Fibroblast of skin of left biceps (primary cell): ENCODE results near the gene PAX4.

ENCODE experiments used
- DNase-seq, 2 experiments: peaks; one replicate each; pipeline ENCODE4 v3.0.0-alpha.2; 2013; ENCODE audit warnings: low read depth in 2 of 2

The PAX4 gene

DNA sequence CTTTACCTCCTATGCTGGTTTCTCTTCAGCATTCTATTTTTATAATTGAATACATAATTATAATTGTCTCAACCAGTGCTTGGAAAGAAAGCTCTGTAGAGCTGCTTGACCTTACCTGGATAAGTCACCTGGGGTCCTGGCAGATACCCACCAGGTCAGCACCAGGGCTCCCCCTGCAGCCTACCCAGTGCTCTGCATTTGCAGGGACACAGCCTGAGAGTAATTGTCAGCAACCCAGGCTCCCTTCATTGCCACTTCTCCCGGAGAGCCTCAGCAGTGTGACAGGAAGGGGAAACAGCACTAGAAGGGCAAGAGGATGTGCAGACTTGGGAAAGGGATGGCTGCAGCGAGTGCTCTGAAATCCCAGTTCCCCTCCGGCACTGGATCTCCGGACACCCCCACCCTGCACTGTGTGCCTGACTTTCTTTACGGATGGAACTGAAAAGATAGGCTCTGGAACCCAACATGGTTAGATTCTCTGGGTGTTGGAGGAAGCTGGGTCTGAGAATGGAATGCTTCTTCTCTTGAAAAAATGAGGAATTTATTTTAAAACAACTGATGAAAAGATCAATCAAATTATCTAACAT lies 11.4 kb upstream of the PAX4 start:
- no peak for DNase-seq

DNA sequence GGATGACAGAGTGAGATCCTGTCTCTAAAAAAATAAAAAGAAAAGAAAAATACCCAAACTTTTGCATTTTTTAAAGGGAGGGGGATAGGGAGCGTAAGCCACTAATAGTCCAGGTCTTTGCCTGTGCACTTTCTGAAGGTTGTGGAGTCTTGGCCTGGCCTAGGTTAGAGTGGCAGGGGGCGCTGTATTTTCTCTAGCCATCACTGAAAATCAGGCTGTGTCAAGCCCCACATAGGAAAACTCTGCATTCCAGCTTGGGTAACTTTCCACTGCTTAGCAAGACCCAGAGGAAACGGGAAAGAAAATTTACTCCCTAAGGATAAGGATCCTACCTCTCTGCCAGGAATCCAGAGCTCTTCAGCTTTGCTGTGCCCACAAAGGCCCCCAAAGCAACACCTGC lies 10.5 kb upstream of the PAX4 start:
- no peak for DNase-seq

DNA sequence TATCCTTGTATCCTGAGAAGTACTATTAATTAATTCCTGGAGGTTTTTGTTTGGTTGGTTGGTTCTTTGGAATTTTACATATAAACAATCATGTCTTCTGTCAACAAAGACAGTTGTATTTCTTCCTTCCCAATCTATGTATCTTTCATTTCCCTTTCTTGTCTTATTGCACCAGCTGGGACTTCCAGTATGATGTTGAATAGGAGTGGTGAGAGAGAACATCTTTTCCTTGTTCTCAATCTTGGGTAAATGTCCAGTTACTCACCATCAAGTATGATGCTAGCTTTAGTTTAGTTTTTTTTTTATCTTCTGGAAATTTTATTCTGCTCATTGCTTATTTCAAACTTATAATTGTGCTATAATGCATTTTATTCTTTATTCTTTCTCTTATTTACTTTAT lies 7.4 kb upstream of the PAX4 start:
- DNase-seq = no peak

DNA sequence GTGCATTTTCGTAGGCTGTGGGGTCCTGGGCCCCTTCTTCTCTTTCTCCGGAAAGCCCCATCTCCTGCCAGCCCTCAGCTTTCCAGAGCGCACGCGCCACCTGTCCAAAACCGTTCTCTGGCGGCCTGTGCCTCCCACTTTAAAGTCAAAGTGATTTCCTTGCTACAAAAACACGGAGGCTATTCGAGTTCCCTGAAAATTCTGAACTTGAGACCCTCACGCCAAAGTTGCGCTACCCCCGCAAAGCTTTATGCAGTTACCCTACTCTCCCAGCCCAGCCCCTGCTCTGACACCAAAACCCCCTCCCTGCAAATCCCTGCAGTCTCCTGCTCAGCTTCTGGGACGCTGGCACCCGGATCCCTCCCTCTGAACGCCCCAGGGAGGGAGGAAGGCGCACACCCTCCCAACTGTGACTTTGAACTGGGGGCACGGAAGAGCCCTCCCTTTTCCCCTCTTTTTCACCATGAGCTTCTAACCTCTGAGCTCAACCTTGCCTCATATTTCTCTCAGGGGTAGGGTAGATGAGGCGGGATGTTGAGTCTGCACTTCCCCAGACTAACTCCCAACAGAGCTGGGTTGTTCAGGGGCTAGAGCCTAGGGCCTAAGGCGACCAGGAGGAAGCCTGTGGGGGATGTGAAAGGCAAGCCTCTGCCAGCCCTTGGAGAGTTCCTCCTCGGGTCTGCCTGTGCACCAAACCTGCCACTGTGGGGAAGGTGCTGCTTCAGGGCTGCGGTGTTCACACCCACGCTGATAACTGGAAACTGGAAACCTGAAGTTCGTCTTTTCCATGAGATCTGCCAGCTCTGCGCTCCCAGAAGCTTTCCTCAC lies 2.7 kb upstream of the PAX4 start:
- no peak for DNase-seq

DNA sequence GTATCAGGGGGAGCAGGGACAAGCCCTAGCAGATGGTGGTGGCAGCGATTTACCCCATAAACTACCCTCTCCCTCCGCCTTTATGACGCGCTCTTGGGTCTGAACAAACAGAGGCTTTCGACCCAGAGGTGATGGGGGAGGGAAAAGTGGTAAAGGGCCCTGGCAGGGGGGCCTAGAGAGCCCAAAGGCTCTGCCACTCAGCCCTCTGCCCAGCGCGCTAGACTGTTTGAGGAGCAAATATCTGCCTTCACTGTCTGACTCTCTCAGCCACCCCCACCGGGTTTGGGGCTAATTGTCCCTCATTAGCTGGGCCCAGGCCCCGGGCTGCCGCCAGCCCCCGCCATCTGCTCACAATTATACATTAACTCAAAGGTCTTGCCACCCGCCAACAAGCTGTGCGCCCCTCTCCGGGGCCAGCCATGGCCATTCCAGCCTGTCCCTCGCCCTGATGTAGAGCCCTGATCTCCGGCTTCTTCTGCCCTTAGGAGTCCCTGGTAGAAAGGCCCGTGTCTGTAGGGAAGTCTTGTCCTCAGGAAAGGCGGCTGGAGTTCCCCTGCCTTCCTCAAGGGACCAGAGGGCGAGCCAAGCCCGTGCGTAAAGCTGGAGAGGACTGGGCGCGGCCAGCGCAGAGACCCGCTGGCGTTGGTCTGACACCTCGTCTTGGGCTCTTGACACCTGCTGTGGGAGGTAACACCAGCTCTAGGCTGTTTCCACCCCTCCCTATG lies 1.9 kb upstream of the PAX4 start:
- DNase-seq = no peak

DNA sequence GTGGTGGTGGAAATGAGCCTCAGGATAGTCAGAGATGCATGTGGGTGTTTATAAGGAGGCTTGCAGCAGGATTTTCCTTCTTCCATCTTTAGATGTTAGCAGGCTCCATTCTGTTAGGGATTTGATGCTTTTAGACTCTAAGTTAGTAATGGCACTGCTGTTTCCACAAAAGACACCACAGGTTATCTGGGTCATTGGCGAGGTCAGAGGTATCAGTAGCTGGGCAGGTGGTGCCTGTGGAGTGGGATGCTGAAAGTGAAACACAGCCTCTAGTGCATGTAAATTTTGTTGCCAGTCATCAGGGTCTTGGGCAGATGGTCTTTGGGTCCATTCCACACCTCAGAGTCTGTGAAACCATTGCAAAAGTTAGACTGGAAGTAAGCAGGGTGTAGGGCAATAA lies 833 bp upstream of the PAX4 start:
- no peak for DNase-seq

DNA sequence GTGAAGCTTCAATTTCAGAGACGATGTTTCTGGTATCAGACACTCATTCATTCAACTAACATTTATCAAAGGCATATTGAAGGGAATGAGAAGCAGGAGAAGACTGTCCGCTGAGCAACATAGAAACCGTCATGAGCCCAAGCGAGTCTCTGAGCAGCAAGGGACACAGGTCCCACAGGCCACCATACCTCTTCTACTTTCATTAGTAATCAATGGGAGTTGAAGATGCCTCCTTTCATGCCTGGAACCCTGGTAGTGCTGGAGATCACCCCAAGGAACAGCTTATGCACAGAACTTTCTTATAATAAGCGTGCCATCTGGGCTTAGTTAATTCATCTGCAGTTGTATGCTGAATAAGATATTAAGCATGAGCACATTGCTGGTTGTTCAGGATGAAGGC lies 1.2 kb downstream of the PAX4 start:
- DNase-seq = no peak

DNA sequence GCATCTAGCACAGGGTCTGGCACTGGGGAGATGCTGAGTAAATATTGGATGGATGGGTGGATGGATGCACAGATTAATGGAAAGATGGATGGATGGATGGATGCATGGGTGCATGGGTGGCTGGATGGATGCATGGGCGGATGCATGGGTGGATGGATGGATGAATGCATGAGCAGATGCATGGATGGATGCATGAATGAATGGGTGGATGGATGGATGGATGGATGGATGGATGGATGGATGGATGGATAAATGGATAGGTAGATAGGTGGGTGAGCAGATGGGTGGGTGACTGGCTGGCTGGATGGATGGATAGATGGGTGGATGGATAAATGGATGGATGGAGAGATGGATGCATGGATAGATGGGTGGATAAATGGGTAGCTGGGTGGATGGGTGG lies 5.7 kb downstream of the PAX4 start:
- DNase-seq = no peak

DNA sequence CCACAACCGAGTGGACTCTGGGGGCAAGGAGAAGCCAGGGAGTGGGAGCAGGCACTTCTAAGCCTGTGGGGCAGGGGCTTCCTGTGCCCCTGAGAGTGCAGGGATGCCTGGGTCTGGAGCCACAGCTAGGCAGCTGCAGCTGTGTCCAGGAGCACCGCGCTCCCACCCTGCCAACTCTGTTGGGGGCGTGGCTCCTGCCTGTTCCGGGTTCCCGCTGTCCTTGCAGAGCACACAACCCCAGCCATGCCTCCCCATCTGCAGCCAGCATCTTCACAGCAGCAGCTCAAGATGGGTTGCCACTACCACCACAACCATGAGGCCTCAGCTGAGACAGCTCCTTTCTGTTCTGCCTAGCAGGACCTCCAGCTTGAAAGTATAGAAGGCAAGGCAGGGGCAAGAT lies 8.6 kb downstream of the PAX4 start:
- DNase-seq = no peak

DNA sequence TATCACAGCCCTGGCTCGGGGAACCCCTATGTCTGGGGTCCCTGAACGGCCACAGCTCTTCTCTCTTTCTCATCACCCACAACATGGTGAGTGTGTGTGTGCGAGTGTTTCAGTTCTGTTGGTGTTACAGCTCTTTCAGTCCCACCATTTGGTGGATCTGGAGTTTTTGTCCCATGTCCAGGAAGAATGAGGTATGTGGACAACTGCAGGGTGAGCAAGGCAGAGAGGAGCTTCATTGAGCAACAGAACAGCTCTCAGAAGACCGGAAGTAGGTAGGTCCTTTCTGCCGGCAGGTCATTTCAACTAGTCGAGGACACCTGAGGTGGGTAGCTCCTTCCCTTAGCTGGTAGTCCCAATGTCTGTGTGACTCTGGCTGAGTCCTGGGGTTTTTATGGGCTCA lies 9.5 kb downstream of the PAX4 start:
- DNase-seq = no peak

DNA sequence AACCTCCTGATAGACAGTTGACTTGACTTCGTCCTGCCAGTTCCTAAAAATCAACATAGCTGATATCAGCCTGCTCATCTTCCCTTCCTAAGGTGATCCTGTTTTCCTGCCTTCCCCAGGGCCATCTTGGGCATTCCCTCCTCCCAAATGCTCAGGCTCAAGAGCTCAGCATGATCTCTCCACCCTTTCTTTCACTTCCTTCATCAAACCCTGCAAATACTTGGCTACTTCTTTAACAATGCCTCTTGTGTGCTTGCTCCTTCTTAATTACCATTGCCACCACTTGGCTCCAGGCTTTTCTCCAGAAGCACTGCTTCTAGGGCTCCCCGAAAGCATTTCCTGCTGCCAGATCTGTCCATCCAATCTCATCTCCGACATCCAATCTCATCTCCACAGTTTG lies 17.1 kb downstream of the PAX4 start:
- DNase-seq = no peak

DNA sequence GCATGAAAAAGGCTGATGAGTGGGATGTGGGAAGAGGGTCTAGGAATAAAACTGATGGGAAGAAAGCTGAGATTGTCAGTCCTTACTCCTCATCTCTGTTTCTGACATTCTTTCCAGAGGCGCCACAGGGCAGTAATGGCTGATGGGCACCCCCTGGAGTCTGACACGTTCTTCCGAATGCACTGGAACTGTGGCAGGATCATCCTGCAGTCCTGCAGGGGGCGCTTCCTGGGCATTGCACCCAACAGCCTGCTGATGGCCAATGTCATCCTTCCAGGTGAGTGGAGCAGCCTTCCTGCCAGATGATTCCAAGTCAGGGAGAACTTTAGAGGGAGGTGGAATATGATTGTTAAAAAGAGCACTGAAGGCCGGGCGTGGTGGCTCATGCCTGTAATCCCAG lies 19.6 kb downstream of the PAX4 start:
- DNase-seq = no peak

DNA sequence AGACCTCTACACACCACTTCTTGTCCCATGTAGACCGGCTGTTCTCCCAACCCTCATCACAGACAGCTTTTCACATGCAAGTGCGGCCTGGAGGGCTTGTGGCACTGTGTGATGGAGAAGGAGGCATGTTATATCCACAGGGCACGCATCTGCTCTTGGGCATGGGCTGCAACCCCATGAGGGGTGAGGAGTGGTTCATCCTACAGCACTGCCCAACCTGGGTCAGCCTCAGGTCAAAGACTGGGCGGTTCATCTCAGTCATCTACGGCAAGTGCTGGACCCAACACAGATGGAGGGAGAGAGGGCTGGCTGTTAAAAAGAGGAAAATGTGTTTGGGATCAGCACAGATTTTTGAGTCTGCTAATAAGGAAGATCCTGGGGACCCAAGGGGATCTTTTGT lies 22.2 kb downstream of the PAX4 start:
- DNase-seq = no peak

DNA sequence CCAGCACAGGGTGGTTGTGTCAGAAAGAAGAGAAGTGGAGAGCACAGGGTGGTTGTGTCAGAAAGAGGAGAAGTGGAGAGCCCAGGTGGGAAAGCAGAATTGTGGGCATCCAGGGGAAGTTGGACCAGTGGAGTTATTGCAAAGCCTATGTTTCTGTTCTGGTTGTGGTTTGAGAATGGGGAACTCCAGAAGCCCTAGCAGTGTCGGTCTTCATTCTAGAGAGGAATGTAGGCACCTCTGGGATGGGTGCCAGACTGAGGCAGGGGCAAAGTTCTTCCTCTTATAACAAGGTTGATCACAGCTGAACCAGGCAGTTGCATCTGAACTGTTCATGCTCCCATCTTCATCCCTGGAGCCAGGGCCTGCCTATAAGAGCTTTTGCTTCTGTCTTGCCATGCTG lies 23.5 kb downstream of the PAX4 start:
- no peak for DNase-seq

DNA sequence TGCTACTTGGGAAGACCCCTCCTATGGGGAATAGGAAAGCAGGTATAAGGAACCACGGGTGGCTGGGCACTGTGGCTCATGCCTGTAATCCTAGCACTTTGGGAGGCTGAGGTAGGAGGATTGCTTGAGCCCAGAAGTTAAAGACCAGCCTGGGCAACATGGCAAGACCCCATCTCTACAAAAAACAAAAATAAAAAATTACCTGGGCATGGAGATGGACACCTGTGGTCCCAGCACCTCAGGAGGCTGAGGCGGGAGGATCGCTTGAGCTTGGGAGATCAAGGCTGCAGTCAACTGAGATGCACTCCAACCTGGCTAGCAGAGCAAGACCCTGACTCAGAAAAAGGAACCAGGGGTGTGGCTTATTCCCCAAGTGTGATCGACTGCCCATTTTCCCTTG lies 25.4 kb downstream of the PAX4 start:
- DNase-seq = no peak

DNA sequence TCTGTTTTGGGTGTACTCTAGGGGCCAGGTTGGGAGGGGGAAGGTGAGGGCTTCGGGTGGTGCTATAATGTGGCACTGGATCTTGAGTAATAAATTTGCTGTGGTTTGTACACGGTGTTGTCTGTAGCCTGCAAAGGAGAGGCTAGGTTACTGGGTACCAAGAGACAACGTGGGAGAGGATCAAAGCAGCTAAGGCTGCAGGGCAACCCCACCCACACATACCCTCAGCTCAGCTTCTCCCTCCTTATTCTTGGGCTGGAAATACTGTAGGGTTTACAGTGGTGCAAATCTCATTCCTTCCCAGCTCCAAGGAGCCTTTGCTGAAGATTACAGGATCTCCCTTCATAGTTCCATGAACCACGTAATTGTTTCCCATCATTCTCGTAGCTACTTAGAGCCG lies 26.4 kb downstream of the PAX4 start:
- DNase-seq = no peak

DNA sequence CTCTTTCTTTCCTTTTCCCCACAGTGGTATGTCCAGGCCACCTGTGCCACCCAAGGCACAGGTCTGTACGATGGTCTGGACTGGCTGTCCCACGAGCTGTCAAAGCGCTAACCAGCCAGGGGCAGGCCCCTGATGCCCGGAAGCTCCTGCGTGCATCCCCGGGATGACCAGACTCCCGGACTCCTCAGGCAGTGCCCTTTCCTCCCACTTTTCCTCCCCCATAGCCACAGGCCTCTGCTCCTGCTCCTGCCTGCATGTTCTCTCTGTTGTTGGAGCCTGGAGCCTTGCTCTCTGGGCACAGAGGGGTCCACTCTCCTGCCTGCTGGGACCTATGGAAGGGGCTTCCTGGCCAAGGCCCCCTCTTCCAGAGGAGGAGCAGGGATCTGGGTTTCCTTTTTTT lies 26.8 kb downstream of the PAX4 start:
- no peak for DNase-seq

DNA sequence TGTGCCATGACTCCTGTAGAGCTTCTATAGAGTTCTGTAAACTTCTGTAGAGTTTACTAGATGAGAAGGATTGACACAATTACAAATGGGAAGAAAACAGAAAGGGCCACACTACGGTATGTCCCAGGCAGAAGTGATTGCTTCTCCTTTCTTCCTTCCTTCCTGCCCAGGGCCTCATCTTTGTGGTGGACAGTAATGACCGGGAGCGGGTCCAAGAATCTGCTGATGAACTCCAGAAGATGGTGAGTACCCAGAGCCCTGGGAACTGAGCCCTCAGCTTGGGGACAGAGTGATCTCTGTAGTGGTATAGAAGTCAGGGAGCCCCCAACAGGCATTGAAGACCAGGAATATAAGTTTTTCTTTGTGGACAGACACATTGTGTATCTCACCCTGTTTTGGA lies 28.0 kb downstream of the PAX4 start:
- DNase-seq = no peak

DNA sequence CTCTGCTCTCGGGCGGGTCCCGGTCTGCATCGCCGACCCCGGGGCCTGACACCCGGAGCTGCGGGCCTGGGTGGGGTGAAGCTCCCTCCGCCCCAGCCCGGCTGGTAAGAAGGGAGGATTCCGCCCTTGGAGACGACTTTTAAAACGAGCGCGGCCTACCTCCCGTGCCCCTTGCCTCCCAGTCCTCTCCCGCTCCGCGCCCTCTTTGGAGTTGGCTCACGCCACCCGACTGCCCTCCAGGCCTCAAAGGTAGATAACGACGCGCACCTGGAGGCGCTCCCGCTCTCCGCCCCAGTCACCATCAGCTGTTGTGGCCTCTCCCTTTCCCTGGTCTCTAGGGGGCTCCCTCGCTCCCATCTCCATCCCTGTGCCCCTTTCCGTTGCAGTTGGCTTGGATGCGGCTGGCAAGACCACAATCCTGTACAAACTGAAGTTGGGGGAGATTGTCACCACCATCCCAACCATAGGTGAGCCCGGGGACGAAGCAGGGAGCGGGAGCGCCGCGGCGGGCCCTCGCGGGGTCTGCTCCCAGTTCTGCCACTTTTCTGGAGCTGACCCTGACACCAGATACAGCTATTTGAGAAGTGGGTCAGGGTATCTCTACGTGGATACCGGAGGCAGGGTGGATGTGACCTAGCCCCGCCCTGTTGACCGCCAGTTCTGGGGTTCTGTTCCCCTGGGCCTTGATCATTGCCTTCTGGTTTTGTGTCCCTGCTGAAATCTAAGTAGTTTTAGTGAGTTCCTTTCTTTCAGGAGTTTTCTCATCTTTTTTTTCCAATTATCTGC lies 29.1 kb downstream of the PAX4 start:
- DNase-seq = peak in 1 of 2 experiments; percentile 12

DNA sequence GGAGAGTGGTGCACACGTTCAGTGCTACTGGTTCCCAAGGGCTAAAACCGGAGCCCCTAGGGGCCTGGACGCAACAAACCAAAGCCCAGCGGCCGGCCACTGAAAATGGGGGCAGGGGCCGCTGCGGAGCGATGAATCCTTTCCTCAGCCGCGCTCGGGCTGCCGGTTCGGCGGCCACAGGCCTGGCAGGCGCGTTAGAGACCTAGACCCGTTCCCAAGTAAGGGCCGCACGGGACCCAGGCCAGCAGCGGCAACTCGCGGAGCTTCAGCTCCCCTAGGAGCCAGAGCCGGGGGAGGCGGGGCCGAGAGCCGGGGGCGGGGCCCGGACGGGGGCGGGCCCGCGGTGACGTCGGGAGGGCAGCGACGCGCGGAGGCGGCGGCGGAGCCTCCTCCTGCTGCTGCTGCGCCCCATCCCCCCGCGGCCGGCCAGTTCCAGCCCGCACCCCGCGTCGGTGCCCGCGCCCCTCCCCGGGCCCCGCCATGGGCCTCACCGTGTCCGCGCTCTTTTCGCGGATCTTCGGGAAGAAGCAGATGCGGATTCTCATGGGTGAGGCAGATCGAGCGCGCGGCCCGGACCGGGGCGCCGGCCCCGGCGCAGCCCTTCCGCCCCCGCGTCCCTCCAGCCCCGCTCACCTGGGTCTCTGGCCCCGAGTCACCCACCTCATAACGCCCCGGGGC lies 29.8 kb downstream of the PAX4 start, which contains the start of gene ARF5:
ARF5 (plus strand) TSS at position 393 of the 678 bp plus-strand sequence; CDS start at position 481, 88 bp downstream.
- DNase-seq = peak; percentile 52 to 59

DNA sequence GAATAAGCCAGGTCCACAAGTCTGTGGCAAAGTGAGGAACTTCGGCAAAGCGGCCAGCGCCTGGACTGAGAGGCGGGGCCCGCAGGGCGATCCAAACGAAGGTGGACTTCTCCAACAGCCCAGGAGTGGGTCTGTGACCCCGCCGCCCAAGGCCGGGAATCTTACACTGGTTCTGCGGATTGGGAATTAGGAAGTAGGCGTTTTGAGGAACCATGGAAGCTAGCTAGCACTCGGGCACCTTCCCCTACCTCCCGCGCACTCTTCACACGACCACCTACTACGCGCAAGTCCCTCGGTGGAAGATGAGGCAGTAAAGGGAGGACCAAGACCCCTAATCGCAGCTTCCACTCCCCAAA lies 30.3 kb downstream of the PAX4 start:
- no peak for DNase-seq

DNA sequence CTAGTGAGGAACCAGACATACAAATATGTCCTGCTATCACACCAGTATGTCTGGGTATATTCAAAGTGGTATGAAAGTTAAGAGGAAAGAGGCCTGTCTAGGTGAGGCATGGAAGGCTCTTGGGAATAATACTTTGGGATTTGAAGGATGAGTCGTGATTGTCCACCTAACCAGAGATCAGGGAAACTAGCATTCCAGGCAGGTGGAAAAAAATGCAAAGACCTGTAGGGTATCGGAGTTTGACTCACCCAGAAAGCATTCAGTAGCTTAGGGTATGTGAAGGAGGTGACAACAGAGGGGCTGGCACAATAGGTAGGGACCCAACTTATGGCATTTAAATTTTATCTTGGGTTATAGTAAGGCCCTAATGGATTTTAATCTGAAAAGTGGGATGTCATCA lies 31.6 kb downstream of the PAX4 start:
- DNase-seq = no peak
